Astrocyte of the hippocampus (primary cell): ENCODE data around the gene ATM.
A peak's percentile ranks its signal among the peaks of the same experiment; 100 is the strongest.
"Not testable (repeated sequence)": the region's sequence is repeated elsewhere in the genome, so short reads cannot be mapped to it uniquely, and the experiment has no call there.

ENCODE experiments used
- DNase-seq: peaks from one replicate; pipeline ENCODE4 v3.0.0; 2011; ENCODE audit warnings: low read depth, low spot score

ATM gene

DNA sequence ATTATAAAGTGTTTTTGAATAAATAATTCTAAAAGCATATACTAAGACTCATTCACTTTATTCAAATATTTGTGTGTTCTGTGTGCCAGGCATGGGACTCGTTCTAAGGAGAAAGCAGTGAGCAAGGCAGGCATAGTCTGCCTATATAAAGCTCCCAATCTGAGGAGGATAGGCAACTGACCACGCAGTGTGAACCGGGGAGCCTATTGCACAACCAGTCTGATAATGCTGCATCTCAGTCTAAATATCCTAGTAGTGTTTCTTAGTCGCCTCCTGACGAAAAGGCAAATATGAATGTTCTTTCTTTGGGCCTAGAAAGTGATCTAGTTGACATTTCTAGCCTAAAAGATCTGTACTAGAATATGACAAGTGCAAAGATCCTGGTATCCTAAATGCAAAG is 146.2 kb downstream of the ATM start:
- no peak for DNase-seq

DNA sequence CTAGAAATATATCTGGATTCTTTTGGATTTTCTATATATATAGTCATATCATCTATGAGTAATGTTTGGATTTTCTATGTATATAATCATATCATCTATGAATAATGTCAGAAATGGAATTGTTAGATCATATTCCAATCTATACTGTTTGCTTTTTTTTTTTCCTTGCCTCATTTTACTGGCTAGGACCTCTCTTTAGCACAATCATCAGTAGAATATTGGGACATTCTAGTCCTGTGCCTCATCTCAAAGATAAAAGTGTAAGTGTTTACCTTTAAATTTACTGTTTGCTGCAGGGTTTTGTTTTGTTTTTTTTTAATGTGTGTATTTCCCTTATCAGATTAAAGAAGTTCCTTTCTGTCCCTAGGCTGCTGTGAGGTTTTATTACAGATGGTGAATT is 147.4 kb downstream of the ATM start:
- DNase-seq = no peak

DNA sequence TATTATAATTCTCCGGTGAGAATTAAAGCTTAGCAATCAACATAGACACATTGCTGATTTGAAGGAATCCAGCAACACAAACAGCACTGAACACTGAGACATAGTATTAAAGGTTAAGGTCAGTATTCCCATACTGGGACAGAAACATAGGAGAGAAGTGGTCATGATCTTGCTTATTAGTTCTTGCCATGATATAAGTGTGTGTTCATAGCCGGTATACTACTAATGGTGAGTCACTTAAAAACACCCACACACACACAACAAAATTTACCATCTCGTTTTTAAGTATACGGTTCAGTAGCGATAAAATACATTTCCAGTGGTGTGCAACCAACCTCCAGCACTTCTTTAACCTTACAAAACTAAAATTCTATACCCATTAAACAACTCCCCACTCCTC is 148.1 kb downstream of the ATM start:
- DNase-seq = no peak

DNA sequence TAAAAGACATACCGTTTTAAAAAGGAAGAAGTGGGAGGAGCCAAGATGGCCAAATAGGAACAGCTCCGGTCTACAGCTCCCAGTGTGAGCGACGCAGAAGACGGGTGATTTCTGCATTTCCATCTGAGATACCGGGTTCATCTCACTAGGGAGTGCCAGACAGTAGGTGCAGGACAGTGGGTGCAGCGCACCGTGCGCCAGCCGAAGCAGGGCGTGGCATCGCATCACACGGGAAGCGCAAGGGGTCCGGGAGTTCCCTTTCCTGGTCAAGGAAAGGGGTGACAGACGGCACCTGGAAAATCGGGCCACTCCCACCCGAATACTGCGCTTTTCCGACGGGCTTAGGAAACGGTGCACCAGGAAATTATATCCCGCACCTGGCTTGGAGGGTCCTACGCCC is 150.6 kb downstream of the ATM start:
- DNase-seq = not testable (repeated sequence)

DNA sequence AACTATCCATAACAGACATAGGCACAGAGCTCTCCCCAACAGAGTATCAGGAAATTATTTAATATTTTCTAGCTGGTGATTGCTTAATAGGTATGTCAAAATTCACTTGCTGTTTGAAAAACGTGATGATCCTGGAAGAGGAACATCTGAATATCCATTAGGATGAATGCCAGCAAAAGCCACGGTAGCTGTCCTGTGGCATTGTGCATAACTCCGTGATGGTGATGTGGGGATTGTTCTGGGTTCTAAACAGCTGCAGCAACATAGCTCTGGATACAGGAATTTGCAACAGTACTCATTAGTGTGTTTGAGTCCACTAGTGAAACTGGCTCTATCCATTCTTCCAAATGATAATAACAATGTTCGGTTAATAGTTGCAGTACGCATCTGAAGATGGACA is 165.7 kb downstream of the ATM start:
- DNase-seq = no peak

DNA sequence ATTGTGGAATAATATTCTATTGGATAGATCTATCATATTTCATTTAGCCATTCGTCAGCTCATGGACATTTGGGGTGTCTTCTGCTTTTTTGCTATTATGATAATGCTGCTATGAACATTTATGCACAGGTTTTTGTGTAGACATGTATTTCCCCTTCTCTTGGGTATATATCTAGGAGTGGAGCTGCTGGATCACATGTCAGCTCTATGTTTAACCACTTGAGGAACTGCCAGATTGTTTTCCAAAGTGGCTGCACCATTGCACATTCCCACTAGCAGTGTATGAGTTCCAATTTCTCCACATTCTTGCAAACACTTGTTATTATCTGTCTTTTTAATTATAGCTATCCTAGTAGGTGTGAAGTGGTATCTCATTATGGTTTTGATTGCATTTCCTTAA is 169.5 kb downstream of the ATM start:
- DNase-seq = no peak

DNA sequence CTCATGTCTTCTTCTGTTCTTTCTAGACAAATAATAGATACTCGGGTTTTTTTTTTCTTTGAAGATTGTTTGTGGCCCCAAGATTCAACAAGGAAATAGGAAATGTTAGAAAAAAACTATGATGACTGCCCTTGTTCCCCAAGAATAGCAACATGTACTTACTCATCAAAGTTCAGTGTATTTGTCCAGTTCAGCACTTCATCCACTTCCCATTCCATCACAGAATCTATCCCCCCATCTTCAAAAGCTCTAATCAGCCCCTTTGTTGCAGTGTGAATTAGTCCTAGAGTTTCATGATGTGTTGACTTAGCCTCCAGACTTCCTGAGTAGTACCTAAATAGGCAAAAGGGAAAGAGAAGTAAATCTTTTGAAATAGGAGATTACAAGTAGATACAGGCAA is 170.2 kb downstream of the ATM start:
- no peak for DNase-seq

DNA sequence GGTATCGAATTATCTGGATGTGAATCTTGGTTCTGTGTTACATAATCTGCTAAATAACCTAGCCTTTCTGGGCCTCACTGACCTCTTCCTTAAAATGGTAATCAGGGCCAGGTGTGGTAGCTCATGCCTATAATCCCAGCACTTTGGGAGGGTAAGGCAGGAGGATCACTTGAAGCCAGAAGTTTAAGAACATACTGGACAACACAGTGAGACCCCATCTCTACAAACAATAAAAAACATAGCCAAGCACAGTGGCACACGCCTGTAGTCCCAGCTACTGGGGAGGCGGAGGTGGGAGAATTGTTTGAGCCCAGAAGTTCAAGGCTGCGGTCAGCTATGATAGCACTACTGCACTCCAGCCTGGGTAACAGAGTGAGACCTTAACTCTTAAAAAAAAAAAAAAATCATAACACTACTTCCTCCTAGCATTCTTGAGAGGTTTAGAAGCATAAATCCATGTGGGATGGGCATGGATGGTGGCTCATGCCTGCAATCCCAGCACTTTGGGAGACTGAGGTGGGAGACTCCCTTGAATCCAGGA is 171.9 kb downstream of the ATM start:
- no peak for DNase-seq

DNA sequence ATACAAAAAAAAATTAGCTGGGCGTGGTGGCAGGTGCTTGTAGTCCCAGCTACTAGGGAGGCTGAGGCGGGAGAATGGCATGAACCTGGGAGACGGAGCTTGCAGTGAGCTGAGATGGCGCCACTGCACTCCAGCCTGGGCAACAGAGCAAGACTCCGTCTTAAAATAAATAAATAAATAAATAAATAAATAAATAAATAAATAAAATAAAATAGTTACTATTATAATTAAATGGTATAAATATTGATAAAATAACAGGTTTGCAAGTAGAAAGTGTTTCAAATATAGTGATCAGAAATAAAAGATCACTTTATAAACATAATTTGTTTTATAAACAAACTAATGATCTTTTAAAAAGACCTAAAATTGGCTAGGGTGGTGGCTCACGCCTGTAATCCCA is 173.8 kb downstream of the ATM start:
- DNase-seq = not testable (repeated sequence)

DNA sequence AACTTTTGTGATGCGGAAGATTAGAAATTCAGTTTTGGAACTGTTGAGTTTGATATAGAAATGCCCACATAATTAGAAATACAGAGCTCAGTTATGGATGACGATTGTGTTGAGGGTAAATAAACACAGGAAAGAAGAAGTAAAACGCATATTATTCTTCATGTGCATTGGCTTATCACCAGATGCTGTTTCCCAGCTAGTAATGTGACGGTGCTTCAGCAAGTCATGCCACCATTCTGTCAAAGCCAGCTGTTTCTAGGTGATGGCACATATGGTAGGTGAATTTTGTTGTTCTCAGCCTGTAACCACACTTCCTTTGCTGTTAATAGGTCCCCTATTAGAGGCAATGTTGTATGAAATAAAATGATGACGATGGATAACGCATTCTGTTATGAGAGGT is 175.6 kb downstream of the ATM start:
- DNase-seq = no peak

DNA sequence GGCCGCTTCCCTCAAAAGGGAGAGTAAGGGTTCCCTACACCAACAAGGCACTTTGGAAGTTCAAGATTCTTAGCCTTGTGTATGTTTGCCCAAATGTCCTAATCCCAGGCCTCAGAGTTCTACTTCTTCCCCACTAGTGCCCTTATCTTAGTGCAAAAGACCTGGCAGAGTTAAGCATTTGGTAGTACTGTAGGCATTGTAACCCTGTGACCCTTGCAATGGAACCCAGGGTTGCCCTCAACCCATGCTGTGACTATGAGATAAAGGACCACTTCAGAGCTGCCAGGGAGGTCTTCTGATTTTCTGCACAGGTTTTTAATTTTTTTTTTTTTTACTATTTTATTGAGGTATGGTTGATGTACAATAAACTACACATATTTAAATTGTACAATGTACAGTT is 179.4 kb downstream of the ATM start:
- DNase-seq = no peak

DNA sequence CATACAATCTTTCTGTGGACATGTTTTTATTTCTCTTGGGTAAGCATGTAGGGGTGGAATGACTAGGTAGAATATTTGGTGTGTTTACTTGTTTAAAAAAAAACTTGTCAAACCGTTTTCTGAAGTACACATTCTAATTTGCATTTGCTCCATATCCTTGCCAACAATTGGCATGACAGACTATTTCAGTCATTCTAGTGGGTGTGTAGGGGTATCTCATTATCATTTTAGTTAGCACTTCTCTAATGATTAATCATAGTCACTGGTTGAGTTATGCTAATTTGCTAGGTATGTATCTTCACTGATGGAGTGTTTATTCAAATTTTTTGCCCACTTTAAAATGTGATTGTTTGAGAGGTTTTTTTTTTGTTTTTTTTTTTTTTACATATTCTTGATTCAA is 180.2 kb downstream of the ATM start:
- no peak for DNase-seq

DNA sequence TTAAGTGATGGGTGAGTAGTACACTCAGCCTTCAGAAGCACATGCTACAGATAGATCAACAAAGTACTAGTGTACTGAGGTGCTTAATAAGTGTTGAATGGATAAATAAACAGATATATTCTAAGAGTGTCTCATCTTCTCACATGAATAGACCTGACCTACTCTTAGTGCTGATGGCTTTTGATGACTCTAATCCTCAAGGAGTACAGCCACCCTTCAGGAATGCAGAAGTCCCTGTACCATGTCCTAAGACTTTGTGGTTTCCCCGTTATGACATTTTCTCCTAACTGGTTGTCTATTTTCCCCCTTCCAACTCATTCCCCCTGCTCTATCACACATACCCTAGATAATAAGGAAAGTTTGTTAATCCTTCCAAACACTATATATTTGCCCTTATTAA is 182.8 kb downstream of the ATM start:
- peak; percentile 4 for DNase-seq

DNA sequence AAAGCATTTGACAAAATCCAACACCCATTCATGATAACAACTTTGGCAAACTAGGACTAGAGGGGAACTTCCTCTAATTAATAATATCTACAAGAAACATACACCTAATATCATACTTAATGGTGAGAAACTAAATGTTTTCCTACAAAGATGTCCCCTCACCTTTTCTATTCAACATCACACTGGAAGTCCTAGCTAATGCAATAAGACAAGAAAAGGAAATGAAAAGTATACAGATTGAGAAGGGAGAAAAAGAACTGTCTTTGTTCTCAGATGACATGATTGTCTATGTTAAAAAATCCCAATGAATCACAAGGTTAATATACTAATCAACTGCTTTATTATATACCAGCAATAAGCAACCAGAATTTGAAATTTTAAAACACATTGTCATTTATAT is 192.1 kb downstream of the ATM start:
- DNase-seq = no peak

DNA sequence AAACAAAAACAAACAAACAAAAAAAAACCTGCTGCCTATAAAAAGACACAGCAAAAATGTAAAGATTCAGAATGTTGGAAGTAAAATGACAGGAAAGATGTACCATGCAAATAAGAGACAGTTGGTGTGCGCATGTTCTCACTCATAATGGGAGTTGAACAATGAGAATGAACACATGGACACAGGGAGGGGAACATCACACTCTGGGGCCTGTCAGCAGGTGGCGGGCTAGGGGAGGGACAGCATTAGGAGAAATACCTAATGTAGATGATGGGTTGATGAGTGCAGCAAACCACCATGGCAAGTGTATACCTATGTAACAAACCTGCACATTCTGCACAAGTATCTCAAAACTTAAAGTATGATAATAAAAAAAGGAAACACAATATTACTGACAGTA is 194.7 kb downstream of the ATM start:
- DNase-seq = not testable (repeated sequence)
